WTC11 (cell line): ENCODE measurements around the gene SHROOM3.

Experiments used
- CTCF ChIP-seq: fragments of 200-600 bp; IDR thresholded peaks from 2 replicates; pipeline ENCODE4 v1.8.0; 2022; ENCODE audit warnings: antibody characterized with exemption
- ZNF512 ChIP-seq: sonication (generic); formaldehyde crosslinking; IDR thresholded peaks from 2 replicates; pipeline ENCODE4 v1.8.1; 2022; ENCODE audit warnings: missing genetic modification reagents, borderline replicate concordance

GRCh38 chr4:76752861-76753501 is 318.0 kb downstream of the SHROOM3 start:
- no peak for TF ChIP-seq ZNF512 (CRISPR knock-in tag)
- TF ChIP-seq CTCF, result no peak
